ENCODE results near the gene LRRC75A.
"Not testable (repeated sequence)": the region's sequence is repeated elsewhere in the genome, so short reads cannot be mapped to it uniquely, and the experiment has no call there.

LRRC75A gene

GRCh38 chr17:16428098-16428882 lies 63.7 kb downstream of the LRRC75A start:
- DNase-seq = peak; percentile 39

- no peak for DNase-seq
These were observed 65.0 kb downstream of the LRRC75A start for GRCh38 chr17:16427020-16427419.

GRCh38 chr17:16425698-16426659 lies 66.0 kb downstream of the LRRC75A start:
- DNase-seq = no peak

- no peak for DNase-seq
These were observed 66.8 kb downstream of the LRRC75A start for GRCh38 chr17:16425202-16425601.

- DNase-seq = no peak
These were observed 68.6 kb downstream of the LRRC75A start for GRCh38 chr17:16423226-16423872.

GRCh38 chr17:16422416-16422815 lies 69.6 kb downstream of the LRRC75A start:
- DNase-seq = no peak

- peak; percentile 55 for DNase-seq
These were observed 72.1 kb downstream of the LRRC75A start for GRCh38 chr17:16419929-16420271.

- peak; percentile 39 for DNase-seq
These were observed 72.7 kb downstream of the LRRC75A start for GRCh38 chr17:16419074-16419928.

GRCh38 chr17:16418685-16419068 lies 73.3 kb downstream of the LRRC75A start:
- DNase-seq = no peak

- DNase-seq = no peak
These were observed 73.9 kb downstream of the LRRC75A start for GRCh38 chr17:16417896-16418684.

- DNase-seq = no peak
These were observed 74.6 kb downstream of the LRRC75A start for GRCh38 chr17:16417399-16417798.

- peak; percentile 63 for DNase-seq
These were observed 76.7 kb downstream of the LRRC75A start, which contains the start of gene TRPV2 for GRCh38 chr17:16415031-16415924. TRPV2 (plus strand) TSS chr17:16415571; CDS start chr17:16417669, 2,098 bp downstream.

GRCh38 chr17:16407911-16408588 lies 83.9 kb downstream of the LRRC75A start:
- DNase-seq = peak; percentile 9

- no peak for DNase-seq
These were observed 85.0 kb downstream of the LRRC75A start for GRCh38 chr17:16406742-16407674.

- DNase-seq = not testable (repeated sequence)
These were observed 88.1 kb downstream of the LRRC75A start for GRCh38 chr17:16403847-16404246.

GRCh38 chr17:16398270-16399267 lies 93.4 kb downstream of the LRRC75A start:
- DNase-seq = no peak

GRCh38 chr17:16396693-16397092 lies 95.3 kb downstream of the LRRC75A start:
- not testable (repeated sequence) for DNase-seq
